Endothelial cell (in vitro differentiated cells): ENCODE results near the gene HES4. TPM values are rescaled to one million over a fixed set of nuclear protein-coding genes. Genes with fewer than 3 reads are reported as not detected.
"Not testable (repeated sequence)": the region's sequence is repeated elsewhere in the genome, so short reads cannot be mapped to it uniquely, and the experiment has no call there.

Experiments used
- DNase-seq: peaks from one replicate; pipeline ENCODE4 v3.0.0; 2021; ENCODE audit warnings: low spot score
- H3K27ac Mint-ChIP-seq: one replicate; pipeline ENCODE4 v1.8.0; 2021; ENCODE audit warnings: mixed read lengths, inconsistent platforms; ENCODE audit not compliant: unreplicated experiment
- H3K27me3 Mint-ChIP-seq: one replicate; pipeline ENCODE4 v1.8.0; 2021; ENCODE audit warnings: mild to moderate bottlenecking, moderate library complexity, mixed read lengths, inconsistent platforms; ENCODE audit not compliant: unreplicated experiment
- H3K36me3 Mint-ChIP-seq: one replicate; pipeline ENCODE4 v1.8.0; 2021; ENCODE audit warnings: mild to moderate bottlenecking, low read depth, mixed read lengths, inconsistent platforms; ENCODE audit not compliant: unreplicated experiment
- H3K4me1 Mint-ChIP-seq: one replicate; pipeline ENCODE4 v1.8.0; 2021; ENCODE audit warnings: mild to moderate bottlenecking, mixed read lengths, inconsistent platforms; ENCODE audit not compliant: unreplicated experiment
- H3K4me3 Mint-ChIP-seq: one replicate; pipeline ENCODE4 v1.8.0; 2021; ENCODE audit warnings: mild to moderate bottlenecking, mixed read lengths, inconsistent platforms; ENCODE audit not compliant: unreplicated experiment
- H3K9me3 Mint-ChIP-seq: one replicate; pipeline ENCODE4 v1.8.0; 2021; ENCODE audit warnings: mixed read lengths, inconsistent platforms; ENCODE audit not compliant: unreplicated experiment
- CTCF ChIP-seq: fragments of 200-600 bp; sonication (generic); IDR thresholded peaks from one replicate; pipeline ENCODE4 v1.5.0; 2021; ENCODE audit warnings: antibody characterized with exemption; ENCODE audit not compliant: unreplicated experiment
- total RNA-seq: library from RNA; stranded (reverse); fragmentation: NEBNext Ultra II Directional; extraction: Animal tissue kit (Norgen Biotek cat#: 25700); gene quantifications from one replicate; pipeline ENCODE4 v1.2.1, GENCODE V29; 2021; ENCODE audit not compliant: unreplicated experiment

HES4 gene
- total RNA-seq, 1 donor from 2014 or later = 144 TPM

GRCh38 chr1:978835-979743 is 20.8 kb downstream of the HES4 start:
- Mint-ChIP-seq H3K36me3 (peaks cover 7% of the 10 kb centered on the region), H3K27ac (no peak overlapping the region), H3K27me3 (peaks cover 21% of the 10 kb centered on the region), H3K9me3 (no peaks in the 10 kb centered on the region), H3K4me3 (no peak overlapping the region), H3K4me1 (peaks cover 3% of the 10 kb centered on the region)
- TF ChIP-seq CTCF = no peak
- DNase-seq = no peak

- Mint-ChIP-seq H3K9me3 (no peaks in the 10 kb centered on the region), H3K36me3 (peaks cover 5% of the 10 kb centered on the region), H3K27ac (no peak overlapping the region)
Measured at GRCh38 chr1:978069-978834, 21.6 kb downstream of the HES4 start.

DNA sequence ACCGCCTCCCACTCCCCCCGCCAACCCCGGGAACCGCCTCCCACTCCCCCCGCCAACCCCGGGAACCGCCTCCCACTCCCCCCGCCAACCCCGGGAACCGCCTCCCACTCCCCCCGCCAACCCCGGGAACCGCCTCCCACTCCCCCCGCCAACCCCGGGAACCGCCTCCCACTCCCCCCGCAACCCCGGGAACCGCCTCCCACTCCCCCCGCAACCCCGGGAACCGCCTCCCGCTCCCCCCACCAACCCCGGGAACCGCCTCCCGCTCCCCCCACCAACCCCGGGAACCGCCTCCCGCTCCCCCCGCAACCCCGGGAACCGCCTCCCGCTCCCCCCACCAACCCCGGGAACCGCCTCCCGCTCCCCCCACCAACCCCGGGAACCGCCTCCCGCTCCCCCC is 23.1 kb downstream of the HES4 start:
- not testable (repeated sequence) for H3K4me1 Mint-ChIP-seq, H3K4me3 Mint-ChIP-seq, H3K36me3 Mint-ChIP-seq, DNase-seq, H3K9me3 Mint-ChIP-seq, H3K27ac Mint-ChIP-seq
- peaks cover 18% of the 10 kb centered on the region for H3K27me3 Mint-ChIP-seq

More at GRCh38 chr1:978069-978834, 21.6 kb downstream of the HES4 start:
- H3K4me3 Mint-ChIP-seq = peak overlapping the region; percentile 51
- H3K27me3 Mint-ChIP-seq = peaks cover 23% of the 10 kb centered on the region
- no peak for TF ChIP-seq CTCF
- no peak for DNase-seq
- peaks cover 3% of the 10 kb centered on the region for H3K4me1 Mint-ChIP-seq

DNA sequence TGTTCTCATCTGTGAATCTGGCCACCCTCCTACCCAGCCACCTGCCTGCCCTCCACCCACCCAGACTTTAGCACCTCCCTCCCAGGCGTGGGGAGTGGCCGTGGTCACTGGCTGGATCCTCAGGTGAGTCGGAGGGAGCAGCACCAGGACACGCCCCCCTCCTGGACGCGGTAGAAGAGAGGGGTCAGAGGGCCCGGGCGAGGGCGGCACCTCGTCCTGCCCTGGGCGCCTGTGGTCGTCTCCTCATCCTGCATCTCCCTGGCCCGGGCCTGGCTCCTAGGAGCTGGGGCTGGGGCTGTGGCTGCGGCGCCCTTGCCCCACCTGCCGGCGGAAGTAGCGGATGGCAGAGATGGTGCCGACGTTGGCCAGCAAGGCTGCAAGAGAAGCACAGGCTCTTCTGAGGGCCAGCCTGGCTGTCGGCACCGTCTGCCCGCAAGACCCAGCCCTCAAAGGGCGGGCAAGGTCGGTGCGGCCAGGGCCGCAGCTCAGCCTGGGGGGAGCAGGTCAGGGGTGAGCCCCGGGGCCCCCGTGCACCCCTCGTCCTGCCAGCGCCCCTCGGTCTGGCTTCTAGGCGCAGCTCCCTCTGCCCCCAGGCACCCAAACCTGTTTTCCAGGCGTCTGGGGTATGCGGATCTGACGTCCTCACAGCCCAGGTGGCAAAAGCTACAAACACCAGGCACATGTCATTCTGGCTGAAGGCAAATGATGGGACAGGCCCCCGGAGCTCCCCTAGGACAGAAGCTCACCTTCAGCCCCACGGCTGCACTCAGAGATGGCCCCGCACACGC is 23.8 kb downstream of the HES4 start:
- no peak overlapping the region for H3K27ac Mint-ChIP-seq
- peaks cover 18% of the 10 kb centered on the region for H3K27me3 Mint-ChIP-seq
- peaks cover 3% of the 10 kb centered on the region for H3K36me3 Mint-ChIP-seq
- peak; percentile 44 for DNase-seq
- H3K4me1 Mint-ChIP-seq = peaks cover 3% of the 10 kb centered on the region
- no peak for TF ChIP-seq CTCF
- H3K9me3 Mint-ChIP-seq = no peaks in the 10 kb centered on the region
- no peak overlapping the region for H3K4me3 Mint-ChIP-seq

GRCh38 chr1:975365-975764 is 24.5 kb downstream of the HES4 start:
- Mint-ChIP-seq H3K36me3 (peaks cover 3% of the 10 kb centered on the region), H3K27me3 (peaks cover 16% of the 10 kb centered on the region), H3K4me1 (peaks cover 3% of the 10 kb centered on the region), H3K9me3 (no peaks in the 10 kb centered on the region), H3K4me3 (no peak overlapping the region), H3K27ac (no peak overlapping the region)
- TF ChIP-seq CTCF = no peak
- no peak for DNase-seq
